Tongue (tissue), 2 donors: ENCODE data around the gene KCNN1. TPM values are rescaled to one million over a fixed set of nuclear protein-coding genes. Genes with fewer than 3 reads are reported as not detected.

Experiments
- DNase-seq: peaks from one replicate; pipeline ENCODE4 v3.0.0-alpha.2; 2015
- total RNA-seq: library from RNA; depleted of rRNA; stranded (reverse); fragments of >200 nt; gene quantifications from one replicate; pipeline ENCODE4 v1.2.3, GENCODE V29; 2014

The KCNN1 gene
- total RNA-seq, 1 donor from 2014 or later, result 0.41 TPM

DNA sequence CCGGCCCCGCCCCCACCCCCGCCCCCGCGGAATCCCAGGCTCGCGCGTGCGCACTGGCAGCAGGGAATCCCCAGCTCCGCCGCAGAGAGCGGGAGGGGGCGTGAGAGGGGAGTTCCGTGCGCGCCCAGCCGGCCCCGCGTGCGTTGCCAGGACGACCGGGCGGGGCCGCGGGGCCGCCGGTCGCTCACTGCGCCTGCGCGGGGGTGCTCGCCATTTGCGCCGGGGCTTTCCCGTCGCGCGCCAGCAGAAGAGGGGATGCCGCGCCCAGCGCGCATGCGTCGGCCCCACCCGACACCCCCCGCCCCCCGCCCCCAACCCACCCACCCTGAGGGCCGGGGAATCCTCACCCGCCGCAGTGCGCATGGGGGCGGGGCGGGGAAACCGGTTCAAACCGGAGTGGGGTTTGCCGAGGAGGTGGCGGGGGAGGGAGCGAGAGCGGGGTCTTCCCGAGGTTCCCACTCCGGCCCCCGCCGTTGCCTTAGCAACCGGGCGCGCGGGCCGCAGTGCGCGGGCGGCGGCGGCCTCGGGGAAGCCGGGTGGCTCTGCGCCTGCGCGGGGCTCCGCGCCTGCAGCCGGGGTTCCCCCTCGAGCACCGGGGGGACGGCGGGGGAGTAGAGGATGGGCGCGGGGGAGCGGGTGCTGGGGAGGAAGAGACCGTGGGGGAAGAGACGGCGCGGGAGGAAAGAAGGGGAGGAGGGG, 18.9 kb upstream of the KCNN1 start:
- DNase-seq, result peak; percentile 99

DNA sequence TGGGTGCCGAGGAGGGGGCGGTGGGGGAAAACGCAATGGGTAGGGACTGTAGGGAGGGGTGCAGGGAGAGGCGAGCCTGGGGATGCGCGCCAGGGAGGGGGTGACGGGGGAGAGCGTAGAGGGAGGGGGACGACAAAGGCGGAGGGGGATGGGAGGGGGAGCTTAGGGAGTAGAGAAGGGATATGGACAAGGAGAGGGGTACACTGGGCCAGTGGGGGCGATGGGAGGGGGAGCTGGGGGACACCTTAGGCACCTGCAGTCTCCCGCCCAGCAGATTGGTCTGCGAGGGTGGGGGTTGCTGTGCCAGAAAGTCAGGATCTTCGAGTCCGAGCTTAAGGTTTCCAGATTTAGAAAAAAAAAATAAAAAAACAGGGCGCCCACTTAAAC, 18.4 kb upstream of the KCNN1 start:
- DNase-seq, result no peak

DNA sequence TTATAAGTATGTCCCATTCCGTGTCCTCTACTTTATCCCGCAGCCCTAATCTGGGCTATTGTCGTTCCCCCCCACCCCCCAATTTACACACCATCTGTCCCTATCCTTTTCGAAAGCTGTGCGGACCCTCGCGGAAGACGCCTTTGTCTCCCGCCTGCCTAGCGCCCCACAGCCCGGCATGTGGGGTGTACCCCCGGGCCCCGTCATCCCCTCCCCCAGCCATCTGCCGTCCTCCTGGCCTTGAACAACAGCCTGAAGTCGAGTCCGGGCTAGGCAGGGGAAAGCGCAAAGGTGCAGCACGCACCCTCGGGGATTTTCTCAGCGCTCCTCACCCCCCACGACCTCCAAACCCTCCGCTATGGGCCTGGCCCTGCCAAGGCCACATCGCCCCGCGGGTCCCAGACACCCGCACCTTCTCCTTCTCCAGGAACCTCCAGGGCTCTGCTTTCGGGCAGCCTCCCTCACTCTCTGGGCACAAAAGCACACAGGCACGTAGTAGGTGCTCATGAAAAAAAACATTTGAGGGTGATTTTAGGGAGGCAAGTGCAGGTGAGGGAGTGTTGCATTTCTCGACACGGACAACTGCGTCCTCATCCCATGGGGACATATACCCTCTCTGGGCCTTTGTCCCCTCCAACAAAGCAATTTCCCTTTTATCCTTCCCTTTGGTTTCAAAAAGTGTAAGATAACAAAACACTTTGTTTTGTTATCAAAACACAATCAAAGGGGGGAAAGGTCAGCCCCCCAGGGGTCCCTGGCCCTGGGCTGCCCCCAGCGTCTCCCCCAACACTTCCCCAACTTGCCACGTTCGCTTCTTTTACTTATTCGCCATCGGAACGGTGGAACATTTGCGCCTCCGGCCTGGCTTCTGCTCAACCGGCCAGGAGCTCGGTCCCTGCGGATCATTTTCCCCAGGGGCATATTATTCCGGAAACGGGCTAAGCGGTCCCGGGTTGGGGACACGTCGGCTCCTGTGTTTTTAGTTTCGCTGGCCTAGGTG, 17.7 kb upstream of the KCNN1 start:
- DNase-seq, result no peak

DNA sequence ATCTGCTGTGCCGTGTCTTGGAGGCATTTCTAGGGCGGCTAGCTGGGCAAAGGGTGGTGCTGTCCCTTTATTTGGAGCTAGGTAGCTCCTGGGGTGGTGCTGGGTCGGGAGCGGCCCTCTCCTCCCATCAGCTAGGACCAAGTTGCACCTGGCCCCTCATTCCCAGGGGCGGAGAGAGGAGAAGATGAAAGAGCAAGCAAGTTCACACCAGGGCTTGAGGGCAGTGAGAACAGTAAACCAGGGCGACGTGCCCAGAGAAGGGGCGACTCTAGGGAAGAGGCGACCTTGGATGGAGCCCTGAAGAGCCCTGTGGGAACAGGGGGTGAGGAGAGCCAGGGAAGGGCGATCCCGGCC, 17.0 kb upstream of the KCNN1 start:
- DNase-seq, result no peak

DNA sequence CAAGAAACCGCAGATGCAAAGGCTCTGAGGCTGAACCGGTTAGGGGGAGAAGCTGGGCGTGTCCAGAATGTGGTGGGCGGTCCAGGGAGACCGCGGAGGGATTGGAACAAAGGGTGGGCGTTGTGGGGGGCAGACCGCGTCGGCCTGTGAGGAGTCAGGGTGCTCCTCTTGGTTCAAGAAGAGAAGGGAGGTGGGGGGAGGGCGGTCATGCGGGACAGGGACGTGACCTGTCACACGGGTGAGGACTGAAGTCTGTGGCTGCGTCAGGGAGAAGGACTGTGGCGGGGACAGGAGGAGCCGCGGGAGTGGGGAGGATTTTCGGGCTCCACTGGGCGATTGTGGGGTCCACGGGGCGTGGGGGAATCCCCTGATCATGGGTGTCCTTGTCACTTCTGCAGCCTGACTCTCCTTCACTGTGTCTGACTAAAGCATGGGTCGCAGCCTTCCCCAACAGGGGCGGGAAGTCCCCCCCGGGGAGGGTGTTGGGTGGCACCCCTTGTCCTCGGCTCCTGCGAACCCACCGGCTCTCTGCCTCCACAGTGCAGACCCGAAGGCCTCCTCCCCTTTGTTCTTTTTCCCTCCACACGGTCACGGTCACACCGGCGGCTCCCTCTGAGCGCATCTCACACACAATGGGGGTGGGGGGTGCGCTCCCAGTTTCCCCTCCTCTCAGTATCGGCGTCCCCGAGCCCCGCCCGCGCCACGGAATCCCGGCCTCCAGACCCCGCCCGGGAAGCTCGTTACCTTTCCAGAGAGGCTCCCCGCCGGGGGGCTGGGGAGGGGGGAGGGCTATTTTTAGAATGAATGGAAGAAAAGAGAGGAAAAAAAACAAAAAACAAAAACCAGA, 16.4 kb upstream of the KCNN1 start:
- no peak for DNase-seq

DNA sequence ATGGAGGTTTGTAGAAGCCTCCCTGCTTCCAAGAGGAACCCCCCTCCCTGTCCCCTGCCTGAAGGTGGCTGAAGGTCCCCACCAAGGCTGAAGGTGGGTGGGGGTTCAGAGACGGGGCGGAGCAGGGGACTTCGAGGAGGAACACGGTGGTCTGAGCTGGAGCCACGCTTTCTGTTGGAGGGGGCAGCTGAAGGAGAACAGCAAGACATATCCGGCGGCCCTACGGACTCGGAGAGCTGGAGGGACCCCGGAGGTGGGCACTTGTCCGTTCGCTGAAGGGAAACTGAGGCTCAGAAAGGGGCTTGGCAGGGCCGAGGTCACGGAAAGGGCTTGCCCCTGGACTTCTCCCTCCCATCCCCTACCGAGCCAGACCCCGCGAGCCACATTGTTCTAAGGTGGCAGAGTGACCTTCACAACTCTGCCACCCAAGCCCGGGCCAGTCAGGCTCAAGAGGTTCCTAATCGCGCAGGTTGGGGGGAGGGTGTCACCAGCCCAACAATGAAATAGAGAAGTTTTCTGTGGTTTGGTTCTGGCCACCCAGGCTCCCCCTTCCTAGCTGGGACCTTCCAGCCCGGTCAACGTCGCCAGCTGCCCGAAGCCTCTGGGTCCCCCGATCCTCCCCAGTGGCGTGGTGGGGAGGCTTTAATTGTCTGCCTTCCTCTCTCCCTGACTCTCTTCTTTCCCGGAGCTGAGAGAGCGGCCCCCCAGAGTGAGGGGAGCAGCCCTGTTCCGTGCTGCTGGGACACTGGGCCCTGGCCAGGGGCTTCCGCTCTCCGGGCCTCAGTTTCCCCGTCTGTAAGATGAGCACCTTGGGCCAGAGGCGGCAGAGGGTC, 15.5 kb upstream of the KCNN1 start:
- DNase-seq, result no peak

DNA sequence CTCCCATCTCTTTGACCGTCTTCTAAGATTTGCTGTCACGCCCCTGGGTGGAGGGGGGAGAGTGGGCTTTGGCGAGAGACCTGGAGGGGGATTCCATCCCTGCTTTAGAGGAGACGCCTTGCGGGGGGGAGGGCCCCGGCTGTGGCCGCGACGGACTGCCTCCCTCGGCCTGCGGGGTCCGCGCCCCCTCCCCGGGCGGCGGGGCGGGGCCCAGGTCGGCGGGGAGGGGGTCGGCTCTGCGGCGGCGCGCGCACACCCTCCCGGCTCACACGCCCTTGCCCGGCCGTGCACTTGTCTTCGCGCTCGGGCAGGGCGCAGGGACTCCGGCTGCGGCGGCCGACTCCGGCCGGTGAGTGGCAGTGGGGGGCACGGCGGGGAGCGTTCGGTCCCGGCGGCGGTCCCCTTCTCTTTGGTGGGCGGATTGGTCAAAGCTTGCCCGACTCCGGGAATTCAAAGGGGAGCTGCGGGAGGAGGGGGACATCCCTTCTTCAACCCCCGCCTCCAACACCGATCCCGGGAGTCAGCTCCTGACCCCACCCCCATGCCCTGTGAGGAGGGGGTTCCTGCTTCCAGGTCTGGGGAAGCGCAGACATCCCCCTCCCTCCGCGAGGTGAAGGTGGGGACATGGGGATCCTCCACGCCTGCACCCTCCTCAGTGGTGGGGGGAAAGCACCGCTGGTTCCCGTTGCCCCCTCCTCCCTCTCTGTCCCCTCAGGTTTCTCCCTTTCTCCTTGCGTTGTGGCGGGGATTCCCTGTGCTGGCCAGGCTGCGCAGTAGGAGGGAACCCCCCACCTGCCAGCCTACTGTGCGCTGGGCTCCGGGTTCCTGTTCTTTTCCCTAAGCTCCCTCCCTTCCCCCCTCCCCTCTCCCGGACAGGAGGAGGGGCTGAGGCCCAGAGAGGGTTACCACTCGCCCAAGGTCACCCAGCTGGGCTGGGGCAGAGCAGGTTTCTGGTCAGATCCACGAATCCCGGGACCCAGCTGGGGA, 14.6 kb upstream of the KCNN1 start:
- no peak for DNase-seq

DNA sequence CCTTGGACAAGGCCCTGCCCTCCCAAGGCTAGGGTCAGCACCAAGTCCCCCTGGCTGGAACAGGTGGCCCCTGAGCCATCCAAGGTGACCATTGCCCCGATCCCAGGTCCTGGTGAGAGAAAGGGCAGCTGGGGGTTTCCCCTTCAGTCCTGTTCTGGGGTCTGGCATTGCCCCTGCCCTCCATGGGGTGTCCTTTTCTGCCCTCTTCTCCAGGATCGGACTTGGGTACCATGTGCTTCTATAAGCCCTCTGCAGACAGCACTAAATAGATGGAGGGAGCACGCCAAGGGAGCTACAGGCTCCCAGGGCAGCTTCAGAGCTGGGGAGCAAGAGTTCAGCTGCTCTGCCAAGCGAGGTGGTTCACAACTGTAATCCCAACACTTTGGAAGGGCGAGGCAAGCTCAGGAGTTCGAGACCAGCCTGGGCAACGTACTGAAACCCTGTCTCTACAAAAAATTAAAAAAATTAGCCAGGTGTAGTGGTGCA, 13.5 kb upstream of the KCNN1 start:
- DNase-seq, result no peak

DNA sequence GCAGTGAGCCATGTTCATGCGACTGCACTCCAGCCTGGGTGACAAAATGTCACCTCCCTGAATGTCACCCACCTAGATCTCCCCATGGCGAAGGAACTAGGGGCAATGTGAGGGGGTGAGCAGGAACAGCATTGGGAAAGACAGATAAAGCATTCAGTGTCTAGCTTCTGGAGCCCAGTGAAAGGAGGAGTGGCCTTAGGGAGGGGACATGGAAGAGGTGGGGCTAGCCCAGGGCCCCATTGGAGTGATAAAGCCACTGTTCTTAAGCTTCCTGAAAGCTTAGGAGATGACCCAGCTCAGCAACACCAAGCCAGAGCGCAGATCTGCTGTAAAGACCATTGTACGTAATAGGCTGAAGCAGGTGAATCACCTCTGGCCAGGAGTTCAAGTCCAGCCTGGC, 13.0 kb upstream of the KCNN1 start:
- no peak for DNase-seq

DNA sequence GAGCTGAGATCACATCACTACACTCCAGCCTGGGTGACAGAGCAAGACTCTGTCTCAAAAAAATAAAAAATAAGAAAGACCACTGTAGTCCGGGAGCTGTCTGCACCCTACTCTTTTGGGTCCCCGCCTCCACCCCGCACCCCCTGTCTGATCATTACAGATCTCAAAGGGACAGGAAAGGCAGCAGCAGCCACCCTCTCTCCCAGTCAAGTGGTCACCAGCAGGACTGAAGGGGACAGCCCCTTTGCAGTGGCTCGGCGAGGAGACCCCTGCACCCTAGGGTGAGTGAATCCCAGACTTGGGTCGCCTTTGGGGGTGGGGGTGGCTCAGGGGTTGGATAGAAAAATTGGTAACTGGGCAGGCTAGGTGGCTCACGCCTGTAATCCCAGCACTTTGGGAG, 12.5 kb upstream of the KCNN1 start:
- no peak for DNase-seq

DNA sequence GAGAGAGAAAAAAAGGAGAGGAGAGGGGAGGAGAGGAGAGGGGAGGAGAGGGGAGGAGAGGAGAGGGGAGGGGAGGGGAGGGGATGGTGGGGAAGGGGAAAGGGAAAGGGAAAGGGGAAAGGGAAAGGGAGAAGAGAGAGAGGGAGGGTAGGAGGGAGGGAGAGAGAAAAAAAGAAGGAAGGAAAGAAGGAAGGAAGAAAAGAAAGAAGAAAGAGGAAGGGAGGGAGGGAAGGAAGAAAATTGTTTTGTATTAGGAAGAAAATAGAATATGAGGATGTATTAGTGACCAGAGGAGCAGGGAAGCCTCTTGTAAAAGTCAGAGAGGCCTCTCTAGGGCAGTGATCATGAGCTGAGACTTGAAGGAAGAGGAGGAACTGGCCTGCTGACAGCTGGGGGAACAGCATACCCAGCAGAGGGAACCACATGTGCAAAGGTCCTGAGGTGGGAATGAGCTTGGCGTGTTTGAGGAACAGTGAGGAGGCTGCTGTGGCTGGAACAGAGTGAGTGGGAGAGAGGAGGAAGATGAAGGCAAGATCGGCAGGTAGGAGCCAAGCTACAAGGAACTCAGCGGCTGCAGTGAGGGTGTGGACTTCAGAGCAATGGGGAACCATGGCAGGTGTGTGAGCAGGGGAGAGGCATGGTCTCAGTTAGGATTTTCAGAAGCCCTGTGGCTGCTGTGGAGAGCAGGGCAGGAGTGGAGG, 9.6 kb upstream of the KCNN1 start:
- DNase-seq, result no peak

DNA sequence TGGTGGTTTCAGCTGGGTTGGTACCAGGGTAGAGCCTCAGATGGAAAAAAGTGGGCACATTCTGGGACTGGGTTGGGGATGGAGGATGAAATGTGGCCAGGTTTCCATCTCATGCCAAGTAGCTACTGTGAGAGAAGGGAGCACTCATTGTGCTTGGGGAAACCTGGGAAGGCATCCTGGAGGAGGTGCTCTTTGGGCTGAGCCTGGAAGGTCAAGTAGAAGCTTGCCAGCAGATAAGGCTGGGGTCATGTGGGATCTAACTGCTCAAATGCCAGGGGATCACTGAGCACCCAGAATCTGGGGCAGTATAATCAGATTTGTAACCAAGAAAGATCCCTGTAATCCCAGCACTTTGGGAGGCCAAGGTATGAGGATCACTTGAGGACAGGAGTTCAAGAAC, 9.0 kb upstream of the KCNN1 start:
- DNase-seq, result no peak

DNA sequence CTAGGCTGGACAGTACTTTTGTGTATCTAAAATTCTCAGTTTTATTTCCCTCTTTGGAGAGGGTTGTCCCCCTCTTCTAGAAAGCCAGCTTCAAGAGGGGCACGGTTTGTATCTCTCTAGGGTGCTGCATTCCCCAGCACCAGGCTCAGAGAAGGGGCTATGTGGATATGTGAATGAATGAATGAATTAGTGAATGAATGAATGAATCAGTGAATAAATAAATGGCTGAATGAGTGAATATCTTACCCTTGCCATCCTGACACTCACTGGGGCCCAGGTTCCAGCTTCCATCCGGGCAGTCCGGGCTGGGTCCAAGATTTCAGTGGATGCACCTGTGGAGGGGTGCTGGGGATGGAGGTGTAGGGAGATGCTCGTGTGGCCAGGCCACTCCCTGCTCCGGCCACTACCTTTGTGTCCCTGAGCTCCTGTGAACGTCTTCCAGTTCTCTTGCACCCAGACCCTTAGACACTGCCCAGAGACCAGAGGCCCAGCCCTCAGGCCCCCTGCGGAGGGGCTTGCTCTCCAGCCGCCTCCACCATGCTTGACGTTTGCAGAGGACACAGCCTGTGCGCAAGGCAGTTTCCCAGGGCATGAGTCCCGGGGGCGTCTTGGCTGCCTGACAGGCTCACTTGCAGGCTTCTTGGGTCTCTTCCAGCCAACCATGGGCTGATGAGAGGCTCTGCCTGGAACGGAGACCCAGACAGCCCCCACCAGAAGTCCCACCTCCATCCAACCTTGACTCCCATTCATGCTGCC, 2.8 kb upstream of the KCNN1 start:
- no peak for DNase-seq

DNA sequence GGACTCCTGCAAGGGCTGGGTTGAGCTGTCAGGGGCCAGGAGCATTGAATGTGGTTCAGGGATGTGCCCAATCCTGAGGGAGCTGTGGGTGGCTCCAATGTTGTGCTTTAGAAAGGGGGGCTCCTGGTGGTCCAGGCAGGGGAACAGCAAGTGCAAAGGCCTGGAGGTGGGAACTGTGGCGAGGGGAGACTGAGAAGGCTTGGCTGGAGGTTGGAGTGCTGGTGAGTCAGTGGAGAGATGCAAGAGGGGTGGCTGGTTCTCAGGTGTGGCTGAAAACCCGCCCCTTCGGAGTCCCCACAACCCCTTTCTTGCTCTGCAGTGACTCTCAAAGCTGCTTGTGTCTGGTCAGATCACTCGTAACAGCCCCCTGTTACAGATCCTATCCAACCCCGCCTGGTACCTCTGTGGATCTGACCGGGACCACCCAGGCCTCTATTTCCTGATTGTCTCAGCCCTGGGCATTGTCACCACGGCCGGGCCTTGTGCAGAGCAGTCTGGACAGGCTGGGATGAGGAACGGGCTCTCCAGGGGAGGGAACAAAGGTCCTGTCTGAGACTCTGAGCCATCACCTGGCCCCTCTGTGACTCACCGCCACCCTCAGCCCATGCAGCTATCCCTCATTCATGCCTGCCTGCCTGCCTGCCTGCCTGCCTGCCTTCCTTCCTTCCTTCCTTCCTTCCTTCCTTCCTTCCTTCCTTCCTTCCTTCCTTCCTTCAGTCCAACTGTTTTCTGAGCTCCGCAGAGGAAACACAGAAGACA, 1.4 kb upstream of the KCNN1 start:
- DNase-seq, result no peak

DNA sequence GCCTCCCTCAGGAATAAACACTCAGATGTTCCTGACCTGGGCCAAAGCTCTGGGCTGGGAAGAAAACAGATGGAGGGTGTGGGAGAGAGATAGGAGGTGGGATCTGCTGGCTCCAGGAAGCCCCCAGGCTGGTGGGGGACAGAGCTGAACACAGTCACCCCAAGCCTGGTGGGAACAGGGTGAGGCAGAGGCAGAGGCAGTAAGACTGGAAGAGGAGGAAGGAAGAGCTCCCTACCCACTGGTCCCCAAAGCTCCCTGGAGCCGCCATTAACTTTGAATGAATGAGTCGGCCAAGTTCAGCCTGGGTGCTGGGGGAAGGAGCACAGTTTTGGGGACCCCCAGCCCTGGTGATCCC, 801 bp upstream of the KCNN1 start:
- no peak for DNase-seq

DNA sequence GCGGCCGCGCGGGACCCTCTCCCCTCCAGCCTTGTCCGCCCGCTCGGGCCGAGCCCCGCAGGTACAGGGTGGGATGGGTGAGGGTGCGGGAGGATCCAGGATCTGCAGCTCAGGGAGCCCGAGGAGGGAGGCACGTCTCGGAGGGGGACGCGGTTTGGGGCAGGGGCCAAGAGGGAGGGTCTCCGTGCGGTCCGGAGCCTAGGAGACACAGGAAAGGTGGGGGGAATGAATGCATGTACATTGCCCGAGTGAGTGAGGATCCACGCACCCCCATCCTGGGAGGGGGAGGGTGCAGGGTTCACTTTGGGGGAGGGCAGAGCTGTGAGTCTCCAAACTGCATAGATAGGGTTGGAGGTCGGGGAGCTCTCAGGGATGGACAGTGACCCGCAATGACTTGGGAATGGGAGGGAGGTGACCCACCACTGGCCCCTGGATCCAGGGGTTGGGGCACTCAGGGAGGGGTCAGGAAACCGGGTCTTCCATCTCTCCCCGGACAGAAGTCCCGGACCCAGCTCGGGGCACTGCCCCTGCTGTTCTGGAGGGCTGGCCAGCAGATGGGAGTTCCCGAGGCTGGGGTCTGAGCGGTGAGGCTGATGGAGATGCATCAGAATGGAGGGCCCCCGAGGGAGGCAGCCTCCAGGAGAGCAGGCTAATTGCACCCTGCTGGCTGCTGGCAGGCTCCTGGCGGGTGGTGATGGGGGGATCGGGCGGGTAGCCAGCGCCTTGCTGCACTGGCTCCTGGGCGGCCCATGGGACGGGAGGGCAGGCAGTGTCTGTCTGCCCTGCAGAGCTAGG, 547 bp downstream of the KCNN1 start:
- no peak for DNase-seq

DNA sequence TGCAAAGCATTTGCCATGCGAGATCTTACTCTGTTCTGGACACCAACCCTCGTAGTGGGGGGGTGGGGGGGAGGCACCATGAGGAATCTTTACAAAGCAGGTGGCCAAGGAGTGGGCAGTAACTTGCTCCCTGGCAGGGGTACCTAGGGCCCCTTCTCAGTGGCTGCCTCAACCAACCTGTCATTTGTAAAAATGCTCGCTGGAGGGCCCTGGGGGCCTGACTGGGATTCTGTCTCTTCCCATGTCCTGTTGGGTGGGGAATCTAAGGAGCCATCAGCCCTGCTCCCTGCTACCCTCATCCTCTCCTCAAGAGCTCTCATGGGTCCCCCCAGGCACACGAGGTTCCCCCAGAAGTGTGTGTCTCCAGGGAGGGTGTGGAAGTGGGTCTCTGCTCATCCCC, 1.5 kb downstream of the KCNN1 start:
- no peak for DNase-seq
